ENCODE measurements around the gene TEDC2.

GRCh38 chr16:2457267-2457666 is 2.6 kb upstream of the TEDC2 start:
- TF ChIP-seq RAD21 (IDR thresholded peaks at IDR 0.05; ENCODE audit: low read length) (no peak), CTCF (IDR thresholded peaks at IDR 0.05) (no peak), EP300 (IDR thresholded peaks at IDR 0.05; ENCODE audit: borderline replicate concordance in 1 of 2, low read depth in 1 of 2, low read length in 1 of 2) (no peak), CHD2 (IDR thresholded peaks at IDR 0.05; ENCODE audit: low read length, partially characterized antibody) (no peak), GABPA (IDR thresholded peaks at IDR 0.05; ENCODE audit: low read depth) (no peak), POLR2AphosphoS5 (IDR thresholded peaks at IDR 0.05; ENCODE audit: low read depth, low read length) (no peak), TEAD4 (IDR thresholded peaks at IDR 0.05; ENCODE audit: borderline replicate concordance, insufficient read depth) (no peak), NFIC (IDR thresholded peaks at IDR 0.05; ENCODE audit: borderline replicate concordance) (no peak)
